DMS153 (cell line): Measurements from ENCODE around the gene ADCY9.
"Not testable (repeated sequence)": the region's sequence is repeated elsewhere in the genome, so short reads cannot be mapped to it uniquely, and the experiment has no call there.

ENCODE experiments used
- DNase-seq: peaks from one replicate; lab custom pipeline; 2025; lab: John Stamatoyannopoulos, UW

The ADCY9 gene

GRCh38 chr16:4116325-4117249, at the start of gene ADCY9:
ADCY9 (minus strand) TSS chr16:4116442; CDS start chr16:4115442, 1,000 bp downstream.
- peak; percentile 11 for DNase-seq

GRCh38 chr16:4160658-4161430, 44.6 kb upstream of the ADCY9 start:
- no peak for DNase-seq

- no peak for DNase-seq
Measured at GRCh38 chr16:4159726-4160125, 43.5 kb upstream of the ADCY9 start.

GRCh38 chr16:4158143-4159093, 42.2 kb upstream of the ADCY9 start:
- DNase-seq: no peak

GRCh38 chr16:4157376-4157825, 41.2 kb upstream of the ADCY9 start:
- no peak for DNase-seq

- DNase-seq: not testable (repeated sequence)
Measured at GRCh38 chr16:4156503-4156902, 40.3 kb upstream of the ADCY9 start.

- not testable (repeated sequence) for DNase-seq
Measured at GRCh38 chr16:4153364-4153763, 37.1 kb upstream of the ADCY9 start.

- DNase-seq: no peak
Measured at GRCh38 chr16:4152267-4152666, 36.0 kb upstream of the ADCY9 start.

- DNase-seq: no peak
Measured at GRCh38 chr16:4147236-4147635, 31.0 kb upstream of the ADCY9 start.

- no peak for DNase-seq
Measured at GRCh38 chr16:4142268-4142667, 26.0 kb upstream of the ADCY9 start.

- no peak for DNase-seq
Measured at GRCh38 chr16:4141604-4142003, 25.4 kb upstream of the ADCY9 start.

GRCh38 chr16:4140652-4141051, 24.4 kb upstream of the ADCY9 start:
- DNase-seq: no peak

- no peak for DNase-seq
Measured at GRCh38 chr16:4139968-4140367, 23.7 kb upstream of the ADCY9 start.

GRCh38 chr16:4138713-4139112, 22.5 kb upstream of the ADCY9 start:
- DNase-seq: no peak

GRCh38 chr16:4137438-4137837, 21.2 kb upstream of the ADCY9 start:
- DNase-seq: no peak

- DNase-seq: peak; percentile 47
Measured at GRCh38 chr16:4136229-4136813, 20.1 kb upstream of the ADCY9 start.

- no peak for DNase-seq
Measured at GRCh38 chr16:4135537-4135936, 19.3 kb upstream of the ADCY9 start.

GRCh38 chr16:4133897-4134372, 17.7 kb upstream of the ADCY9 start:
- no peak for DNase-seq

GRCh38 chr16:4131621-4132020, 15.4 kb upstream of the ADCY9 start:
- no peak for DNase-seq

GRCh38 chr16:4124535-4125294, 8.5 kb upstream of the ADCY9 start:
- no peak for DNase-seq
